CD4-positive, alpha-beta memory T cell (primary cell): ENCODE results near the gene KLC3. TPM values are rescaled to one million over a fixed set of nuclear protein-coding genes. Genes with fewer than 3 reads are reported as not detected.

Experiments
- CTCF ChIA-PET: fragments of 350-600 bp; sonication (Branson Sonifier 250); formaldehyde crosslinking; loops from one replicate; lab custom pipeline; 2021; ENCODE audit warnings: inconsistent platforms; ENCODE audit not compliant: partially characterized antibody; lab: Charles Lee
- POLR2A ChIA-PET: fragments of 350-600 bp; sonication (Branson Sonifier 250); formaldehyde crosslinking; loops from one replicate; lab custom pipeline; 2021; ENCODE audit not compliant: partially characterized antibody; lab: Charles Lee
- DNase-seq, 5 donors: peaks; one replicate each; pipeline versions ENCODE4 v3.0.0 to v3.0.0-alpha.2; 2020 to 2022; ENCODE audit warnings: mixed read lengths in 1 of 5
- H3K27ac ChIP-seq: one replicate; pipeline ENCODE4 v1.7.0; 2013; ENCODE audit warnings: low read depth, low read length
- H3K27me3 ChIP-seq: 2 replicates; pipeline ENCODE4 v1.7.0; 2013; ENCODE audit warnings: mild to moderate bottlenecking, low read length, moderate library complexity; ENCODE audit not compliant: insufficient read depth
- H3K36me3 ChIP-seq: 2 replicates; pipeline ENCODE4 v1.7.0; 2013; ENCODE audit warnings: mild to moderate bottlenecking, low read length, moderate library complexity; ENCODE audit not compliant: insufficient read depth
- H3K4me1 ChIP-seq: 2 replicates; pipeline ENCODE4 v1.7.0; 2013; ENCODE audit warnings: mild to moderate bottlenecking, low read length, moderate library complexity; ENCODE audit not compliant: insufficient read depth
- H3K4me3 ChIP-seq, 2 donors: one replicate each; pipeline ENCODE4 v1.7.0; 2013; ENCODE audit warnings: low read length in 2 of 2, mild to moderate bottlenecking in 1 of 2
- H3K9me3 ChIP-seq, 2 donors: one replicate each; pipeline ENCODE4 v1.7.0; 2013; ENCODE audit warnings: low read length in 2 of 2, control low read depth in 1 of 2; ENCODE audit not compliant: control insufficient read depth in 1 of 2
- H3K27ac Mint-ChIP-seq, 7 donors: one replicate each; pipeline ENCODE4 v1.8.0; 2020 to 2021; ENCODE audit warnings: mixed read lengths in 7 of 7, mild to moderate bottlenecking in 6 of 7, inconsistent platforms in 3 of 7, moderate library complexity in 3 of 7
- H3K27me3 Mint-ChIP-seq, 2 donors: one replicate each; pipeline ENCODE4 v1.8.0; 2020 to 2021; ENCODE audit warnings: mixed read lengths in 2 of 2
- H3K36me3 Mint-ChIP-seq, 2 donors: one replicate each; pipeline ENCODE4 v1.8.0; 2020 to 2021; ENCODE audit warnings: mixed read lengths in 2 of 2, inconsistent platforms in 1 of 2, mild to moderate bottlenecking in 1 of 2
- H3K4me1 Mint-ChIP-seq, 4 donors: one replicate each; pipeline ENCODE4 v1.8.0; 2020 to 2021; ENCODE audit warnings: mixed read lengths in 4 of 4, mild to moderate bottlenecking in 1 of 4
- H3K4me3 Mint-ChIP-seq, 8 donors: one replicate each; pipeline ENCODE4 v1.8.0; 2020 to 2021; ENCODE audit warnings: mixed read lengths in 8 of 8, mild to moderate bottlenecking in 7 of 8, moderate library complexity in 6 of 8, inconsistent platforms in 3 of 8
- H3K9me3 Mint-ChIP-seq, 8 donors: one replicate each; pipeline ENCODE4 v1.8.0; 2020 to 2021; ENCODE audit warnings: mixed read lengths in 8 of 8, mild to moderate bottlenecking in 5 of 8, inconsistent platforms in 3 of 8, moderate library complexity in 1 of 8
- intact Hi-C: fragments of 100-400 bp; cut with micrococcal nuclease; formaldehyde crosslinking; loops from one replicate; pipeline ENCODE4 v1.15.1; 2023
- polyA plus RNA-seq, 2 donors: library from polyadenylated mRNA; unstranded; fragments of 300-500 nt; fragmentation: Illumina TruSeq; gene quantifications; one replicate each; pipeline ENCODE4 v1.2.3, GENCODE V29; 2021
- total RNA-seq, 2 experiments: library from RNA; stranded (reverse); gene quantifications; one replicate each; pipeline ENCODE4 v1.2.3, GENCODE V29; 2021

KLC3 gene
- total and polyA plus RNA-seq, 4 experiments from 2014 or later, result not detected

GRCh38 chr19:45361608-45362007, 21.1 kb downstream of the KLC3 start:
- intact Hi-C loops, result no loop called here
- no peak for DNase-seq
- peaks cover 0 to 2% (median 0%) of the 10 kb centered on the region in 8 donors for H3K9me3 Mint-ChIP-seq
- peaks cover 21% of the 10 kb centered on the region in 2 donors for H3K36me3 Mint-ChIP-seq
- H3K4me3 ChIP-seq, result no peak overlapping the region
- H3K4me1 Mint-ChIP-seq, result no peaks in the 10 kb centered on the region
- no peaks in the 10 kb centered on the region for H3K27me3 ChIP-seq
- POLR2A ChIA-PET, result no interaction called here
- no peaks in the 10 kb centered on the region for H3K36me3 ChIP-seq
- H3K4me3 Mint-ChIP-seq, result no peak overlapping the region
- H3K9me3 ChIP-seq, result no peaks in the 10 kb centered on the region
- H3K27ac Mint-ChIP-seq, result no peak overlapping the region
- CTCF ChIA-PET, result no interaction called here
- H3K27me3 Mint-ChIP-seq, result no peaks in the 10 kb centered on the region
- H3K27ac ChIP-seq, result no peak overlapping the region
- no peaks in the 10 kb centered on the region for H3K4me1 ChIP-seq

- Histone ChIP-seq H3K27ac (no peak overlapping the region), H3K27me3 (no peaks in the 10 kb centered on the region), H3K36me3 (no peaks in the 10 kb centered on the region), H3K4me1 (no peaks in the 10 kb centered on the region), H3K9me3 (no peaks in the 10 kb centered on the region), H3K4me3 (no peak overlapping the region)
- H3K36me3 Mint-ChIP-seq, result peaks cover 17 to 21% of the 10 kb centered on the region in 2 donors
- no peak for DNase-seq
- no peaks in the 10 kb centered on the region for H3K27me3 Mint-ChIP-seq
- H3K9me3 Mint-ChIP-seq, result peaks cover 0 to 2% (median 0%) of the 10 kb centered on the region in 8 donors
- H3K4me3 Mint-ChIP-seq, result no peak overlapping the region
- no peaks in the 10 kb centered on the region for H3K4me1 Mint-ChIP-seq
- ChIA-PET CTCF (no interaction called here), POLR2A (no interaction called here)
- H3K27ac Mint-ChIP-seq, result no peak overlapping the region
- intact Hi-C loops, result no loop called here
These were observed 21.7 kb downstream of the KLC3 start for GRCh38 chr19:45362291-45362690.

- Histone ChIP-seq H3K27me3 (no peaks in the 10 kb centered on the region), H3K4me3 (no peak overlapping the region), H3K9me3 (no peaks in the 10 kb centered on the region), H3K4me1 (no peaks in the 10 kb centered on the region), H3K36me3 (no peaks in the 10 kb centered on the region), H3K27ac (no peak overlapping the region)
- no peak overlapping the region for H3K4me3 Mint-ChIP-seq
- peaks cover 0 to 9% (median 4%) of the 10 kb centered on the region in 4 donors for H3K4me1 Mint-ChIP-seq
- no peak overlapping the region for H3K27ac Mint-ChIP-seq
- peaks cover 12 to 13% of the 10 kb centered on the region in 2 donors for H3K36me3 Mint-ChIP-seq
- H3K9me3 Mint-ChIP-seq, result peaks cover 0 to 2% (median 0%) of the 10 kb centered on the region in 8 donors
- ChIA-PET CTCF (no interaction called here), POLR2A (no interaction called here)
- no peak for DNase-seq
- H3K27me3 Mint-ChIP-seq, result no peaks in the 10 kb centered on the region
- intact Hi-C loops, result no loop called here
These were observed 23.4 kb downstream of the KLC3 start for GRCh38 chr19:45363861-45364459.

- Mint-ChIP-seq H3K9me3 (peaks cover 0 to 2% (median 0%) of the 10 kb centered on the region in 8 donors), H3K27me3 (no peaks in the 10 kb centered on the region), H3K27ac (no peak overlapping the region), H3K4me3 (no peak overlapping the region), H3K36me3 (peaks cover 9 to 12% of the 10 kb centered on the region in 2 donors), H3K4me1 (peaks cover 0 to 12% (median 6%) of the 10 kb centered on the region in 4 donors)
- no peak for DNase-seq
- Histone ChIP-seq H3K27ac (no peak overlapping the region), H3K4me3 (no peak overlapping the region), H3K9me3 (no peaks in the 10 kb centered on the region), H3K27me3 (no peaks in the 10 kb centered on the region), H3K4me1 (peaks cover 2% of the 10 kb centered on the region), H3K36me3 (no peaks in the 10 kb centered on the region)
- intact Hi-C loops, result no loop called here
- CTCF ChIA-PET, result no interaction called here
- POLR2A ChIA-PET, result no interaction called here
These were observed 24.1 kb downstream of the KLC3 start for GRCh38 chr19:45364696-45365095.

- H3K9me3 Mint-ChIP-seq, result peaks cover 0 to 2% (median 0%) of the 10 kb centered on the region in 8 donors
- peak overlapping the region in 3 of 8 donors; percentile 15 to 39 (median 28) for H3K4me3 Mint-ChIP-seq
- H3K27ac ChIP-seq, result no peak overlapping the region
- no peaks in the 10 kb centered on the region for H3K36me3 ChIP-seq
- intact Hi-C loops, result no loop called here
- H3K9me3 ChIP-seq, result no peaks in the 10 kb centered on the region
- ChIA-PET POLR2A (no interaction called here), CTCF (interaction anchor here (1.0 kb wide), 1 partner anchor 30 kb away, joined by 4 read pairs; no protein-coding TSS in a partner anchor)
- H3K4me1 Mint-ChIP-seq, result peaks cover 4 to 19% (median 12%) of the 10 kb centered on the region in 4 donors
- peak overlapping the region in 1 of 7 donors; percentile 29 for H3K27ac Mint-ChIP-seq
- H3K27me3 Mint-ChIP-seq, result no peaks in the 10 kb centered on the region
- no peak overlapping the region for H3K4me3 ChIP-seq
- no peak for DNase-seq
- peaks cover 6% of the 10 kb centered on the region for H3K4me1 ChIP-seq
- no peaks in the 10 kb centered on the region for H3K36me3 Mint-ChIP-seq
- H3K27me3 ChIP-seq, result no peaks in the 10 kb centered on the region
These were observed 27.6 kb downstream of the KLC3 start for GRCh38 chr19:45368127-45368526.

GRCh38 chr19:45368737-45369340, 28.3 kb downstream of the KLC3 start:
- H3K4me3 Mint-ChIP-seq, result peak overlapping the region; percentile 54 to 72 (median 62)
- H3K27me3 ChIP-seq, result no peaks in the 10 kb centered on the region
- H3K27ac Mint-ChIP-seq, result peak overlapping the region in 1 of 7 donors; percentile 30
- intact Hi-C loops, result no loop called here
- no peak for DNase-seq
- H3K27me3 Mint-ChIP-seq, result no peaks in the 10 kb centered on the region
- H3K4me3 ChIP-seq, result no peak overlapping the region
- ChIA-PET CTCF (interaction anchor here (1.0 kb wide), 1 partner anchor 31 kb away, joined by 4 read pairs; no protein-coding TSS in a partner anchor), POLR2A (no interaction called here)
- H3K4me1 Mint-ChIP-seq, result peaks cover 4 to 19% (median 12%) of the 10 kb centered on the region in 4 donors
- H3K27ac ChIP-seq, result no peak overlapping the region
- peaks cover 0 to 2% (median 0%) of the 10 kb centered on the region in 8 donors for H3K9me3 Mint-ChIP-seq
- H3K9me3 ChIP-seq, result no peaks in the 10 kb centered on the region
- no peaks in the 10 kb centered on the region for H3K36me3 ChIP-seq
- H3K4me1 ChIP-seq, result peaks cover 6% of the 10 kb centered on the region
- no peaks in the 10 kb centered on the region for H3K36me3 Mint-ChIP-seq

GRCh38 chr19:45370410-45371204, 30.1 kb downstream of the KLC3 start, which contains the start of gene ERCC2:
Gene ERCC2, minus strand, starts transcription at chr19:45370573. Its CDS starts 33 bp downstream, at chr19:45370540.
- H3K27ac ChIP-seq, result peak within 1 kb of the TSS; percentile 53
- Mint-ChIP-seq H3K4me3 (peak within 1 kb of the TSS; percentile 87 to 98 (median 95)), H3K9me3 (no peaks in the 10 kb centered on the region), H3K36me3 (no peaks in the 10 kb centered on the region), H3K27me3 (no peaks in the 10 kb centered on the region), H3K4me1 (peaks cover 4 to 19% (median 12%) of the 10 kb centered on the region in 4 donors), H3K27ac (peak within 1 kb of the TSS; percentile 86 to 99 (median 99))
- ChIA-PET CTCF (interaction anchor here (0.8 to 1.1 kb wide), 3 partner anchors 33 to 114 kb away, joined by 3 read pairs; no protein-coding TSS in a partner anchor), POLR2A (interaction anchor here (1.0 to 2.1 kb wide), 3 partner anchors 32 to 192 kb away, joined by 3 to 5 read pairs (median 3); partner anchors contain the start of genes BLOC1S3 and TRAPPC6A)
- intact Hi-C loops, result loop anchor here (1.0 kb wide), 1 partner anchor 35 kb away; the partner anchor contains the start of gene PPP1R13L
- DNase-seq, result peak; percentile 99 to 100 (median 99)
- H3K36me3 ChIP-seq, result no peaks in the 10 kb centered on the region
- peak within 1 kb of the TSS; percentile 39 to 41 for H3K4me3 ChIP-seq
- H3K4me1 ChIP-seq, result peaks cover 6% of the 10 kb centered on the region
- no peaks in the 10 kb centered on the region for H3K27me3 ChIP-seq
- H3K9me3 ChIP-seq, result no peaks in the 10 kb centered on the region
